Measurements from ENCODE around the gene FGFR3. TPM values are rescaled to one million over a fixed set of nuclear protein-coding genes. Genes with fewer than 3 reads are reported as not detected.

The FGFR3 gene
- total RNA-seq, 1 experiment from 2014 or later, result 0.62 TPM

DNA sequence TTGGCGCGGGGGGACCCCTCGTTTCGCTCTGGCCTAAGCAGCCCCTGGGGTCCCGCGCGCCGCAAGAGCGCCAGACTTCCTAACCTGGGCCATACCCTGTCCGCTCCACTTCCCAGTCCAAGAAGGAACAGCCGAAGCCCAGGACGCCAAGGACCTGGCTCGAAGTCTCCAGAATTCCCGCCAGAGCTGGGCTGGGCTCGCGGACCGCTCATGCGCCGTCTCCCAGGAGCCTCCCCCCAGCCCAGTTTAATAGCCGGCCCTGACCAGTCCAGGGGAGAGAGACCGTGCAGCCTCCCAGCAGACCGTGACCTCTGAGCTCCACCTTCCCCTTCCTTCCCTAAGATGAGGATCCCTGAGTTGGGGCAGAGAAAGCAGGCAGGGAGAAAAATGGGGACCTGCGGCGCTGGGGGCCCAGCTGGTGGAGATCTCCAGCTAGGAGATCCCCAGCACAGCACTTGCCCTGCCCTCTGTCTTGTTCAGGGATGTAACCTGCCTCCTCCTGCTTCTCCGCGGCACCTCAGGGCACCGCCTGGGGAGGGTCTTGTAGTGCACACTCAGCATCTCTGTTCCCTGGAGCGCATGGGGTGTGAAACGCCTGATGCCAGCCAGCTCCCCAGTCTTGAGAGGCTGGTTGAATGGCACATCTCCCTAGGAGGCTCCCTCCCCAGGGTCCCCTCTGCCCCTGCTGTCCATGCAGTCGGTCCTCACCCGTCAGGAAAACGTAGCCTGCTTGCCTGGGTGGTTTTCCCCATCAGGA, 64.0 kb downstream of the FGFR3 start:
- no peak for DNase-seq (ENCODE audit: extremely low read depth, low read depth)

DNA sequence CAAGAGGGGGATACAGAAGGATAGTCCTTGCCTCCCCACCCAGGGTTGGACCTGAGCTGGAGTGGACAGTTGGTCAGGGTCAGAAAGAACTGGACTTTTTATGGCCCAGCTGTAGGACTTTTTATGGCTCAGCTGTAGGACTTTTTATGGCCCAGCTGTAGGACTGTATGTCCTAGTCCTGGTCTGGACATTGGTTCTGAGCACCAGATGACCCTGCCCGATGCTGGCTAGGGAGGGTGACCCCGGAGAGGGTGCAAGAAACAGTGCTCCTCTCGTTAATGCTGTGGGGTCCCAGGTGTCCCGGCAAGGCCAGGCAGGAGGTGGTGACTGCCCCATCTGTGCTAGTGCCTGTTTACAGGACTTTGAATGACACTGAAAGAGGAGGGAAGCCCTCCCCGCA, 64.8 kb downstream of the FGFR3 start:
- DNase-seq (ENCODE audit: extremely low read depth, low read depth), result no peak

Other genes starting within 250 kb of the FGFR3 start
- 1.3 and 2.1 TPM in 2 replicates for gene FAM53A, start 109.0 kb upstream of the FGFR3 start, total RNA-seq (2014; rRNA removed; shearing (Covaris generic))
- gene SLBP, start 81.0 kb upstream of the FGFR3 start, total RNA-seq (2014; rRNA removed; shearing (Covaris generic)), result 52.5 and 63.5 TPM in 2 replicates
- gene TMEM129, start 72.0 kb upstream of the FGFR3 start, total RNA-seq (2014; rRNA removed; shearing (Covaris generic)), result 24.5 and 27.5 TPM in 2 replicates
- gene TACC3, start 71.8 kb upstream of the FGFR3 start, total RNA-seq (2014; rRNA removed; shearing (Covaris generic)), result 20.2 and 24.7 TPM in 2 replicates
- gene LETM1, start 62.9 kb downstream of the FGFR3 start, total RNA-seq (2014; rRNA removed; shearing (Covaris generic)), result 48.9 and 53.9 TPM in 2 replicates
- gene NSD2, start 78.1 kb downstream of the FGFR3 start, total RNA-seq (2014; rRNA removed; shearing (Covaris generic)), result 45.4 and 50.6 TPM in 2 replicates
- gene NELFA, start 215.7 kb downstream of the FGFR3 start, total RNA-seq (2014; rRNA removed; shearing (Covaris generic)), result 19.4 and 25.3 TPM in 2 replicates